ENCODE data around the gene ZNF778. TPM values are rescaled to one million over a fixed set of nuclear protein-coding genes. Genes with fewer than 3 reads are reported as not detected.

The ZNF778 gene
- total RNA-seq, 1 experiment from 2014 or later, result 19.5 TPM

DNA sequence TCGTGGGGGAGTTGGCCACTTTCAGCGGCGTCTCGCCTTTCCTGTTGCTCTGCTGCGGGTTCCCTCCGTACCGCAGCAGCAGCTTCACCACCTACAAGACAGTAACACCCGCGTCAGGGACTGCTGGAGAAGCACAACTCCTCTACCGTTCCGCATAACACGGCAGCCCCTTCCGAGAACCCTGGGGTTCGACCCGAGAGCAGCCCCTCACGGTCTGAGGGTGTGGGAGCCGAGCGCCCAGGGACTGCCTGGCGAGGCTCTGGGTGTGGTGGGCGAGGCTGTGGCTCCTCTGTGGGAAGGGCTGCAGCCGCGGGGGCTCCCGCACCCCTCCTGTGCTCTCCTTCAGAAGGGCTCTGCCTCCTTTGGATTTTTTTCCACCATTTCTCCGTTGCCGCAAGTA is 68.6 kb downstream of the ZNF778 start (continued):
- no peak for TF ChIP-seq ELF1 (IDR thresholded peaks at IDR 0.05; ENCODE audit: borderline replicate concordance, low read depth)
- no peak for TF ChIP-seq CBX3 (IDR thresholded peaks at IDR 0.05; ENCODE audit: low read depth)
- TF ChIP-seq, protein P1, sequence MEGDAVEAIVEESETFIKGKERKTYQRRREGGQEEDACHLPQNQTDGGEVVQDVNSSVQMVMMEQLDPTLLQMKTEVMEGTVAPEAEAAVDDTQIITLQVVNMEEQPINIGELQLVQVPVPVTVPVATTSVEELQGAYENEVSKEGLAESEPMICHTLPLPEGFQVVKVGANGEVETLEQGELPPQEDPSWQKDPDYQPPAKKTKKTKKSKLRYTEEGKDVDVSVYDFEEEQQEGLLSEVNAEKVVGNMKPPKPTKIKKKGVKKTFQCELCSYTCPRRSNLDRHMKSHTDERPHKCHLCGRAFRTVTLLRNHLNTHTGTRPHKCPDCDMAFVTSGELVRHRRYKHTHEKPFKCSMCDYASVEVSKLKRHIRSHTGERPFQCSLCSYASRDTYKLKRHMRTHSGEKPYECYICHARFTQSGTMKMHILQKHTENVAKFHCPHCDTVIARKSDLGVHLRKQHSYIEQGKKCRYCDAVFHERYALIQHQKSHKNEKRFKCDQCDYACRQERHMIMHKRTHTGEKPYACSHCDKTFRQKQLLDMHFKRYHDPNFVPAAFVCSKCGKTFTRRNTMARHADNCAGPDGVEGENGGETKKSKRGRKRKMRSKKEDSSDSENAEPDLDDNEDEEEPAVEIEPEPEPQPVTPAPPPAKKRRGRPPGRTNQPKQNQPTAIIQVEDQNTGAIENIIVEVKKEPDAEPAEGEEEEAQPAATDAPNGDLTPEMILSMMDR (IDR thresholded peaks at IDR 0.05 in 2 of 3, conservative IDR thresholded peaks at IDR 0.05 in 1 of 3; ENCODE audit: borderline replicate concordance in 1 of 3, insufficient read depth in 1 of 3, low read depth in 2 of 3, low read length in 2 of 3), result no peak
- TF ChIP-seq POLR2AphosphoS5 (IDR thresholded peaks at IDR 0.05; ENCODE audit: low read depth, low read length), result no peak; the same call in 1 of the 2 replicates

Other genes starting within 250 kb of the ZNF778 start
- 19.1 TPM for gene CBFA2T3, start 240.5 kb upstream of the ZNF778 start, total RNA-seq (2021; ENCODE audit: unreplicated experiment)
- 74.5 TPM for gene ACSF3, start 123.9 kb upstream of the ZNF778 start, total RNA-seq (2021; ENCODE audit: unreplicated experiment)
- 3.8 TPM for gene CDH15, start 46.0 kb upstream of the ZNF778 start, total RNA-seq (2021; ENCODE audit: unreplicated experiment)
- gene SLC22A31, start 17.2 kb upstream of the ZNF778 start, total RNA-seq (2021; ENCODE audit: unreplicated experiment), result 53.7 TPM